Caco-2 (cell line): ENCODE results near the gene KDM8. TPM values are rescaled to one million over a fixed set of nuclear protein-coding genes. Genes with fewer than 3 reads are reported as not detected.

Experiments
- BruUV-seq: library from RNA; stranded (reverse); fragments of 400-500 nt; replicated peaks from 2 replicates; lab custom pipeline; 2021; lab: Mats Ljungman, UMichigan
- CTCF ChIA-PET: fragments of 300-600 bp; sonication (Branson Sonifier 250); formaldehyde crosslinking; loops from one replicate; lab custom pipeline; 2022; ENCODE audit warnings: antibody characterized with exemption; lab: Charles Lee
- POLR2A ChIA-PET: fragments of 300-600 bp; sonication (Branson Sonifier 250); formaldehyde crosslinking; loops from one replicate; lab custom pipeline; 2022; ENCODE audit warnings: antibody characterized with exemption; lab: Charles Lee
- DNase-seq, 2 experiments: peaks; one replicate each; pipeline versions ENCODE4 v3.0.0 to v3.0.0-alpha.2; 2020 to 2022
- H3K27me3 ChIP-seq: replicated peaks from 2 replicates; pipeline ENCODE4 v1.6.0; 2011; ENCODE audit warnings: low read length; ENCODE audit not compliant: control insufficient read depth, insufficient read depth
- H3K36me3 ChIP-seq: 2 replicates; pipeline ENCODE4 v1.5.1; 2011; ENCODE audit warnings: low read length; ENCODE audit not compliant: control insufficient read depth, insufficient read depth
- H3K4me1 ChIP-seq: fragments of 250-450 bp; sonication (Bioruptor Pico); 2 replicates; pipeline ENCODE4 v1.5.1; 2020; ENCODE audit warnings: mild to moderate bottlenecking
- H3K4me3 ChIP-seq: 2 replicates; pipeline ENCODE4 v1.5.1; 2011; ENCODE audit warnings: low read depth, mild to moderate bottlenecking, control low read depth, low read length
- H3K9me3 ChIP-seq: fragments of 250-450 bp; sonication (Bioruptor Pico); 2 replicates; pipeline ENCODE4 v1.5.1; 2020; ENCODE audit warnings: mild to moderate bottlenecking, moderate library complexity
- H3K27ac Mint-ChIP-seq: one replicate; pipeline ENCODE4 v1.8.0; 2022; ENCODE audit warnings: mixed read lengths; ENCODE audit not compliant: unreplicated experiment
- H3K27me3 Mint-ChIP-seq: one replicate; pipeline ENCODE4 v1.8.0; 2022; ENCODE audit warnings: mixed read lengths; ENCODE audit not compliant: insufficient read depth, unreplicated experiment
- H3K36me3 Mint-ChIP-seq: one replicate; pipeline ENCODE4 v1.8.0; 2022; ENCODE audit warnings: mild to moderate bottlenecking, mixed read lengths; ENCODE audit not compliant: insufficient read depth, unreplicated experiment
- H3K4me1 Mint-ChIP-seq: one replicate; pipeline ENCODE4 v1.8.0; 2022; ENCODE audit warnings: low read depth, mixed read lengths; ENCODE audit not compliant: unreplicated experiment
- H3K4me3 Mint-ChIP-seq: one replicate; pipeline ENCODE4 v1.8.0; 2022; ENCODE audit warnings: mild to moderate bottlenecking, moderate library complexity, mixed read lengths; ENCODE audit not compliant: unreplicated experiment
- H3K9me3 Mint-ChIP-seq: one replicate; pipeline ENCODE4 v1.8.0; 2022; ENCODE audit warnings: mixed read lengths; ENCODE audit not compliant: unreplicated experiment
- intact Hi-C: fragments of 100-400 bp; cut with micrococcal nuclease; formaldehyde crosslinking; loops from one replicate; pipeline ENCODE4 v1.10.0; 2022; ENCODE audit not compliant: unreplicated experiment
- total RNA-seq: library from RNA; stranded (reverse); gene quantifications from 2 replicates; pipeline ENCODE4 v1.2.3, GENCODE V29; 2022
- TF ChIP-seq, protein P1 (sequence below), 2 experiments: fragments of 200-600 bp in 1 of 2; IDR thresholded peaks; 1 replicate in 1 of 2; 2 replicates in 1 of 2; pipeline versions ENCODE4 v1.5.1 to v1.8.0; 2011 to 2022; ENCODE audit warnings: antibody characterized with exemption in 1 of 2, control low read depth in 1 of 2, inconsistent platforms in 1 of 2, low read depth in 1 of 2, low read length in 1 of 2, mild to moderate bottlenecking in 1 of 2, moderate library complexity in 1 of 2; ENCODE audit not compliant: insufficient read depth in 1 of 2, severe bottlenecking in 1 of 2, unreplicated experiment in 1 of 2

Gene KDM8
- total RNA-seq, 1 experiment from 2014 or later = 7.0 TPM

DNA sequence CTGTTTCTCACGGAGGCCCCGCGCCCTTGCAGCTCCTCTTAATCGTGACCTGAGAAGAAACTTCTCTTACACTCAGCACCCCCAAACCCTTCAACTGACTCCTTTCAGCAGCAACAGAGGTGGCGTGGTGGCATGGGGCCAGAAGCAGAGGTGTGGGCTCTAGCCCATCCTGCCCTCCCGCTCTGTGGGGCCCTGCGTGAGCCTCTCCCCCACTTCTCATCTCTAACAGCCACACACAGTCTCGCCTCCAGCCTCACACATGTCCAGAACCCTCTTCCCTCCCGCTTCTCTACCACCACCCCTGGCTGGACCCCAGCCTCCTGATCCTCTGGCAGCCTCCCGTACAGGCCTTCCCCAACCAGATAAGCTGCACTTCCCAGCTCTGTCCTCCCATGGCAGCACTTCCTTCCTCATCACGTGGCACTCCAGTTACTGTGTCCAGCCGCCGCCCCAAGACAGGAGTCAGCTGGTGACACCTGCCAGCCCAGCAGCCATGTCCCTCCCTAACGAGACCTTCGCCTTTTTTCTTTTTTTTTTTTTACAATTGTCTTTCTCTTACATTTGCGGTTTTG is 34.8 kb downstream of the KDM8 start:
- Histone ChIP-seq H3K4me3 (no peak overlapping the region), H3K9me3 (no peaks in the 10 kb centered on the region), H3K4me1 (0 out of 2 replicates have a peak, but pooled peaks cover 4% of the 10 kb centered on the region), H3K27me3 (no peaks in the 10 kb centered on the region), H3K36me3 (no peaks in the 10 kb centered on the region)
- ChIA-PET POLR2A (no interaction called here), CTCF (no interaction called here)
- Mint-ChIP-seq H3K4me1 (peaks cover 9% of the 10 kb centered on the region), H3K9me3 (no peaks in the 10 kb centered on the region), H3K36me3 (no peaks in the 10 kb centered on the region), H3K27me3 (no peaks in the 10 kb centered on the region), H3K27ac (peak overlapping the region; percentile 32), H3K4me3 (no peak overlapping the region)
- TF ChIP-seq, protein P1, sequence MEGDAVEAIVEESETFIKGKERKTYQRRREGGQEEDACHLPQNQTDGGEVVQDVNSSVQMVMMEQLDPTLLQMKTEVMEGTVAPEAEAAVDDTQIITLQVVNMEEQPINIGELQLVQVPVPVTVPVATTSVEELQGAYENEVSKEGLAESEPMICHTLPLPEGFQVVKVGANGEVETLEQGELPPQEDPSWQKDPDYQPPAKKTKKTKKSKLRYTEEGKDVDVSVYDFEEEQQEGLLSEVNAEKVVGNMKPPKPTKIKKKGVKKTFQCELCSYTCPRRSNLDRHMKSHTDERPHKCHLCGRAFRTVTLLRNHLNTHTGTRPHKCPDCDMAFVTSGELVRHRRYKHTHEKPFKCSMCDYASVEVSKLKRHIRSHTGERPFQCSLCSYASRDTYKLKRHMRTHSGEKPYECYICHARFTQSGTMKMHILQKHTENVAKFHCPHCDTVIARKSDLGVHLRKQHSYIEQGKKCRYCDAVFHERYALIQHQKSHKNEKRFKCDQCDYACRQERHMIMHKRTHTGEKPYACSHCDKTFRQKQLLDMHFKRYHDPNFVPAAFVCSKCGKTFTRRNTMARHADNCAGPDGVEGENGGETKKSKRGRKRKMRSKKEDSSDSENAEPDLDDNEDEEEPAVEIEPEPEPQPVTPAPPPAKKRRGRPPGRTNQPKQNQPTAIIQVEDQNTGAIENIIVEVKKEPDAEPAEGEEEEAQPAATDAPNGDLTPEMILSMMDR (IDR thresholded peaks at IDR 0.05; ENCODE audit: insufficient read depth in 1 of 2, low read depth in 1 of 2, low read length in 1 of 2, severe bottlenecking in 1 of 2, unreplicated experiment in 1 of 2) = no peak
- BruUV-seq = no TSS peak
- DNase-seq = no peak
- intact Hi-C loops = loop anchor here (10.0 kb wide), 1 partner anchor 77 kb away; the partner anchor contains the start of gene IL4R

DNA sequence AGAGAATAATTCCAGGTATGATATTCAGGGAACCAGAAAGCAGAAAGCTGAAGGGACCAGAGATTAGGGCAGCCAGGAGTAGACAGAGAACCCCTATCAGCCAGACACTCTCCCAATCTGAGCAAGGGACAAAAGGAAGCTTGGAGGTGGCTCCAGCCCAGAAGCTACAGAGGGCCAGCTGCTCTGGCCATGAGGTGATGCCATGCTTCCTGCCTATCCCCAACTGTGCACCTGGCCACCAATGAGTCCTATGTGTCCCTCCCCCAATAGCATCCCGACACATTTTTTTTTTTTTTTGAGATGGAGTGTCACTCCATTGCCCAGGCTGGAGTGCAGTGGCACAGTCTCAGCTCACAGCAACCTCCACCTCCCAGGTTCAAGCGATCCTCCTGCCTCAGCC is 35.3 kb downstream of the KDM8 start:
- Mint-ChIP-seq H3K4me1 (peaks cover 9% of the 10 kb centered on the region), H3K9me3 (no peaks in the 10 kb centered on the region), H3K27ac (peak overlapping the region; percentile 32), H3K27me3 (no peaks in the 10 kb centered on the region), H3K36me3 (no peaks in the 10 kb centered on the region), H3K4me3 (no peak overlapping the region)
- TF ChIP-seq, protein P1 (IDR thresholded peaks at IDR 0.05; ENCODE audit: insufficient read depth in 1 of 2, low read depth in 1 of 2, low read length in 1 of 2, severe bottlenecking in 1 of 2, unreplicated experiment in 1 of 2) = no peak
- ChIA-PET CTCF (no interaction called here), POLR2A (no interaction called here)
- Histone ChIP-seq H3K4me1 (0 out of 2 replicates have a peak, but pooled peaks cover 4% of the 10 kb centered on the region), H3K9me3 (no peaks in the 10 kb centered on the region), H3K4me3 (no peak overlapping the region), H3K36me3 (no peaks in the 10 kb centered on the region), H3K27me3 (no peaks in the 10 kb centered on the region)
- BruUV-seq = no TSS peak
- intact Hi-C loops = loop anchor here (10.0 kb wide), 1 partner anchor 76 kb away; the partner anchor contains the start of gene IL4R
- DNase-seq = no peak

DNA sequence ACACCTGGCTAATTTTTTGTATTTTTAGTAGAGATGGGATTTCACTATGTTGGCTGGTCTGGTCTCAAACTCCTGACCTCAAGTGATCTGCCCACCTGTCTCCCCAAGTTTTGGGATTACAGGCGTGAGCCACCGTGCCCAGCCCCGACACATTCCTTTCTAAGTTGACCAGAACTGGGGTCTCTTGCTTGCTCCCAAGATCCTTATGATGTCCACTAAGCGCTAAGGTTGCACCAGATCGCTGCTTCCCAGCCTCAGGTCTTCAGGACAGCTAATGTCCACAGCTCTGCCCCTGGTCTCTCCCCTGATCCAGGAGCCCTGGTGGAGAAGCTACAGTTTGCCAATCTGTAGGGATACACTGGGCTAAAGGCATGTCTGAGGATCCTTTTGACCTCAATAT is 35.7 kb downstream of the KDM8 start:
- no peaks in the 10 kb centered on the region for H3K27me3 ChIP-seq
- no peak overlapping the region for H3K4me3 ChIP-seq
- DNase-seq = no peak
- Mint-ChIP-seq H3K4me3 (no peak overlapping the region), H3K4me1 (peaks cover 9% of the 10 kb centered on the region), H3K9me3 (no peaks in the 10 kb centered on the region), H3K27ac (no peak overlapping the region), H3K27me3 (no peaks in the 10 kb centered on the region), H3K36me3 (no peaks in the 10 kb centered on the region)
- TF ChIP-seq, protein P1 (IDR thresholded peaks at IDR 0.05; ENCODE audit: insufficient read depth in 1 of 2, low read depth in 1 of 2, low read length in 1 of 2, severe bottlenecking in 1 of 2, unreplicated experiment in 1 of 2) = no peak
- no peaks in the 10 kb centered on the region for H3K36me3 ChIP-seq
- ChIA-PET POLR2A (no interaction called here), CTCF (no interaction called here)
- intact Hi-C loops = loop anchor here (10.0 kb wide), 1 partner anchor 76 kb away; the partner anchor contains the start of gene IL4R
- no peaks in the 10 kb centered on the region for H3K9me3 ChIP-seq
- no TSS peak for BruUV-seq
- H3K4me1 ChIP-seq = 0 out of 2 replicates have a peak, but pooled peaks cover 4% of the 10 kb centered on the region
